ENCODE data around the gene NXN.
"Not testable (repeated sequence)": the region's sequence is repeated elsewhere in the genome, so short reads cannot be mapped to it uniquely, and the experiment has no call there.

NXN gene

DNA sequence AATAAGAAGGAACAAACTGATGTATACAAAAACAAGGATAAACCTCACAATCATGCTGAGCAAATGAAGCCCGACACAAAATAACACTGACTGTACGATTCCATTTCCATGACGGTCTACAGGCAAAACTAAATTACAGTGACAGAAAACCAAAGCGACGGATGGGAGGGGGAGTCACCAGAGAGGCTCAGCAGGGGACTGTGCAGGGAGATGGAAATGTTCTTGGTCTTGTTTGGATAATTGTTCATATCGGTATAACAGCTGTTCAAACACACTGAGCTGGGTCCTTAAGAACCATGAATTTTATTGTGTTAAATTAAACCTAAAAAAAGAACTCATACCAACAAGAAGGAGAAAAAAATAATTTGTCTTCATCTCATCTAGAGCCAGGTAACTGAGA is 97.8 kb downstream of the NXN start:
- DNase-seq, result no peak

DNA sequence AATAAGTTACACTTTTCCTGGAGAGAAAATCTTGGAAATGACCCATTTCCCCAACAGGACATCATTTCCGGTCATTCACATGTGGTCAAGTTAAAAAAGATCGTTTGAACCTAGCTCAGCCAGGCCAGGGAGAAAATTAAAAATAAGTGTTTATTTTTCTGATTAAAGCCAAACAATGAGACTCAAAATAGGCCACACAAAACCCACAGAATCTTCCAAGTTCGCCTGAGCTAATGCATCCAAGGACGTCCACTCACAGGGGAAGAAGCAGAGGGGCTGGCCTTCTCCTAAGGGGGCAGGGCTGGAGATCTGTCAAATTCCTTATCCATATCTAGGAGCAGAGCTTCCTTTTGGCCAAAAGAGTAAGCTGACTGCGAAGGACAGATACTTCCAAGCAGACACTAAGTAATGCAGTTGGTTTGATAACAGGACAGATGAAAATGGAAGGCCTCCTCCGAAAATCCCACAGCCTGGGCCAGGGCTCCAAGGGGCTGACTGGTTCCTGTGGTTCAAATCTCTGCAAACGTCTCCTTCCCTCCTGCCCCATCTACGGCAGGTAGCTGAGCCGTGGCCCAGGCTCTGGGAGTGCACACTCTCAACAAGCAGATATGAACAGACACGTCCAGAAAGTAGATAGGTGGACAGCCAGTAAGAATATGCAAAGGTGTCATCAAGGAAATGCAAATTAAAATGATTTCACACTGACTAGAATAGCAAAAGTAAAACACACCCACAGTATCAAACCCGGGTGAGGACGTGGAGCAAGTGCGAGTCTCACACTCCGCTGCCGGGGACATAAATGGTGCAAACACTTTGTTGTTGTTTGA is 98.9 kb downstream of the NXN start:
- no peak for DNase-seq

DNA sequence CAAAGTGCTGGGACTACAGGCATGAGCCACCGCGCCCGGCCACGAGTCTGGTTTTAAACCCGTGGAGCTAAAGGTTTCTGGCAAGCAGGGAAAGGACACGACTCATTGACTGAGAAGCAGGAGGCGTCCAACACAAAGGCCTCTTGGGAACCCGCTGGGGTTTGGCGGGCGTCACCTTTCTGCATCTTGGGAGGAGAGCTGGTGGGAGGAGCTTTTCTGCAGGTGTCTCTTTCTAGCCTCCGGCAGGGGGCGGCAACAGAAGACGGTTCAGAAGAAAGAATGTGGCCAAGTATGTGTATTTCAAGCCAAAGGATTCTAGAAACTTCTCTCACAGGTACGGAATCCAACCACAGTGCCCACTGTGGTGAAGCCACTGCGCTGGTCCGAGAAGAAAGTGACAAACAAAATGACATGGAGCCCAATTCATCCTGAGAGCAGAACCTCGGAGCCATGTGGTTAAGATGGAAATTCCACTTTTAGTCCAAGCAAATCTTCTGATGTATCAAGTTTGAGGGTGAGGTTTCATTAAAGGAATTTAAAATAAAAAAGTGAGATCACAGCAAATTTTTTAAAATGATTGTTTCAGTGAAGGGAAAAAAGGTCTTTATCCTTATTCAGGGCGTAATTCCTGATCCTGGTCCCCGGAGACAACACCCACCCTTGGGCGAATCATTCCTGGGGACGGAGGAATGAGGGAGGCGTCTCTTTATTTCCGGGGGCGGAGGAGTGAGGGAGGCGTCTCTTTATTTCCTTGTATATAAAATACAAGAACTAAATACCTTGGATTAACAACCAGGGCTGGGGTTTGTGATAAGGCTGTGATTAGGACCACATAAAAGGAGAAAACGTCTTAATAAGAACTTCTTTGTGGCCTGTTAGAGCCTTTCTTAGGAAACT is 99.8 kb downstream of the NXN start:
- DNase-seq, result peak; percentile 70

DNA sequence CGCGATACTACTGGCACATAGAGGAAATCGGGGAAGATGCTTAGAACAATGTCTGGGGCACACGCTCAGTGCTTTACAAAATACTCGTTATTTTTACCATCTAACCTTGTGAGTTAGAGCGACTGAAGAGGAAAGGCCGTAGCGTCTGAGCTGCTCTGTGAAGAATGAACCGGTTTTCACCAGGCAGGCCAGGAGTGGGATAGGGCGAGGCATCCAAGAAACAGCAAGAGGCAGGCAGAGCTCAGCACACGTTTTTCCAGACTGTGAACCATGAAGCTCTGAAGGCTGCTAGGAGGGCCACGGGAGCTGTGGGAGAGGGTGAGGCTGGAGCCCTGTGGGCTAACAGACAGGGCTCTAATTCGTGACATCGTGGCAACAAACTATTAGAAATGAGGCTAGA is 101.9 kb downstream of the NXN start:
- DNase-seq, result no peak

DNA sequence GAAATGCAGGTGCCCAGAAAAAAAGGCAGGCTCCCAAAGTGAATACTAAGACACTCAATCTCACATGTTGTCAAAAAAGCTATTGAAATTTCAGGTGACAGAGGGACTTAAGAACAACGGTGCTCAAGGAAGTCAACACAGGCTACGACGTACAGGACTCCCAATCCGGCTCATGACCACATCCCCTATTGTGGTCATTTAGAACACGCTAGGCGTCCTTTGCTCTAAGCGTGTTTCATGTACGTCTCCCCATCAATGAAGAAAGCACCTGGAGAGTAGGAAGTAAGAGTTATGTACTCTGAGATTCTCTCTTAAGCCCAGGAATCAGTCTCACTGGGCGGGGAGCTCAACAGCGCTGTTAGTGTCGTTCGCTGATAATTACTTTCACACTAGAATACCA is 103.3 kb downstream of the NXN start:
- no peak for DNase-seq

DNA sequence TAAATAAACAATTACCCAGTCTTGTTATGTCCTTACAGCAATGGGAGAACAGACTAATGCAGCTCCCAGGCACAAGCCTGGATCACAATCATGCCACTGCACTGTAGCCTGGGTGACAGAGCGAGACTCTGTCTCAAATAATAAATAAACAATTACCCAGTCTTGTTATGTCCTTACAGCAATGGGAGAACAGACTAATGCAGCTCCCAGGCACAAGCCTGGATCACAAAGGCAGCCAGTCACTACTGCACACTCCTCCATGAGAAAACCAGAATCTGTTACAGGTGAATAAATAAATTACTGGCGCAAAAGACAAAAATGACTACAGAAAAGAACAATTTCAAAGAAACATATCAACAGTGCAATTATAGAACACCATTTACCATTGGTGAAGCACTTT is 105.0 kb downstream of the NXN start:
- not testable (repeated sequence) for DNase-seq

DNA sequence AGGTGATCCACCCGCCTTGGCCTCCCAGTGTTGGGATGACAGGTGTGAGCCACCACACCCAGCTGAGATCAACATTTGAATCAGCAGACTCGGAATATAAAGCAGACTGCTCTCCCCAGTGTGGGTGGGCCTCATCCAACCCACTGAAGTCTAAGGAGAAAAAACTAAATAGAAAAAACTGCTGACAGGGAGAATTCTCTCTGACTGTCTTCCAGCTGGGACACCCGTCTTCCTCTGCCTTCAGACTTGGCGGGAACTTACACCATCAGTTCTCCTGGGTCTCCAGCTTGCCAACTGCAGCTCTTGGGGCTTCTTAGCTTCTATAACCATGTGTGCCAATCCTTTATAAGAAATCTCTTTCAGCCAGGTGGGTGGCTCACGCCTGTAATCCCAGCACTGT is 106.7 kb downstream of the NXN start:
- DNase-seq, result no peak

DNA sequence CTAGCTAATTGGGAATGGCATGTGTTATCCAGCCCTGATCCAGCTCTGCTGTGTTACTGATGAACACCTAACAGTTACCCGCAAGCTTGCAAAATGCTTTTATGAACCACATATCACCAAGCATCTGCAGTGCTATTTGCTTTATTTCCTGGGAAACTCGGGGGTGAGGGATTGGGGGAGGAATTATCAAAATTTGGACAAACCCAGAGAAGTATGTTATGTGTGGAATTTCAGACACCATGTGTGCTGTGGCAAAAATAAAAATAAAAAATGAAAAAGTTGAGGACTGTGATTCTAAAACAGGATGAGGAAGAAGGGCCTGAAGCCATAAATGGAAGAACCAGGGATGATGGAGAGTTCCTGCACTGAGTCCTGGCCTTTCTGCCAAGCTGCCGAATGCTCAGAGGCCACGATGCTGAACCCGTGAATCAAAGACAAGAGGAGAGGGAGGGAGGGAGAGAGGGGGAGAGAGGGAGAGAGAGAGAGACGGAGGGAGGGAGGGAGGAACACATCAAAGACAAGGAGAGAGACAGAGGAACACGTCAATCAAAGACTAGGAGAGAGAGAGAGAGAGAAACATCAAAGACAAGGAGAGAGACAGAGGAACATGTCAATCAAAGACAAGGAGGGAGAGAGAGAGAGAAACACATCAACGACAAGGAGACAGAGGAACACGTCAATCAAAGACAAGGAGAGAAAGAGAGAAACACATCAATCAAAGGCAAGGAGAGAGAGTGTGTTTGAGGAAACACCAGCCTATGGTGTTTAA is 107.6 kb downstream of the NXN start:
- DNase-seq, result no peak

DNA sequence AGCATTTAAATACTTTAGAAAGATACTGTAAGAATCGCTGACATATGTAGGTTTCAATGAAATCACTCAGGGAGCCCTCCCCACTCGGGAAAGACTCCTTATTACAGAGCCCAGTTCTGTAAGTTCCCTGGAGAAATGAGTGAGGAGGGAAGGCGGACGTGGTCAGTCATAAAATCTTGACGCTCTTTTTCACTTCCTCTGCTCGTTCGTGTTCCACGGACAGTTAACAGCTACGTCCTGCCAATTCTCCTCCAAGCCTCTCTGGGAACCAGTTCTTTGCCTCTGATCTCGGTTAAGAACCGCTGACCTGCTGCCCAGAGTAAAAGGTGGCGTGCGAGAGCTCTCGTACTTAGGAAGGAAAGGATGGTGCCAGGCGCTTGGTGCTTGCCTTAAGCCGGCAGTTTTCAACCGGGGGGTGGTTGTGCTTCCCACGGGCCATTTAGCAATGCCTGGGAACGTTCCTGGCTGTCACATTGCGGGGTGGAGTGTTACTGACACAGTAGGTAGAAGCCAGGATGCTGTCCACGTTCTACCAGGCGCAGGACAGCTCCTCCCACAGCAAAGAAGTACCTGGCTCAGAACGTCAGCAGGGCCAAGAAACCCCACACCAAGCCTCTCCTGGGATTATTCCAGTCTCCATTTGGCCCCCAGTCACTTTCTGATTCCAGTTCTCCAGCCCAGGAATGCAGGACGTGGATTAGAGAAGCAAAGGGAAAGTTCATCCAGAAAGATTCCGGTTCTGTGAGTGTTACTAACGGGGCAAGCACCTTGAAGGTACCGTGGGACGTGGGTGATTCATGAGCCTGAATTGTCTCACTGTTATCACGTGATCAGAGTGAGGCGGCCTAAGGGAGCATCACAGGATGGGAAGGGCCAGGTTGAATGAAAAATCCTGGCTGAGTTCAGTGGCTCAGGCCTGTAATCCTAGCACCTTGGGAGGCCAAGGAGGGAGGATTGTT is 109.7 kb downstream of the NXN start:
- DNase-seq, result no peak

DNA sequence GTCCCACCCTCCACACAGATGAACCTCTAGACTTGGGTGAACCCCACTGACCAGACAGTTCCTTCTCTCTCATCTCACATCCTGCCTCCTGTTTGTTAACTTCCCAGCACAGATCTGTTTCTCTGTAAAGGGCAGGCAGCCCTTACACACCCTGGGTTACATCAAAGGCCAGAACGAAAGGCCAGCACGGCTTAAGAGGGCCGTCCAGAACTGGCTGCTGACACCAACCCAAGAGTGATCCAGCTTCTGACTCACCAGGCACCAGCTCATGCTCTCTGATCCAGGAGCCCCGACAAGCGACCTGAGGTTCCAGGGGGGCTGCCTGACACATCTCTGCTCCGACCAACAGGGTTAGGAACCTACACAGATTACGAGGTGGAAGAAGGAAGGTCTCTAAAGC is 110.5 kb downstream of the NXN start:
- no peak for DNase-seq

DNA sequence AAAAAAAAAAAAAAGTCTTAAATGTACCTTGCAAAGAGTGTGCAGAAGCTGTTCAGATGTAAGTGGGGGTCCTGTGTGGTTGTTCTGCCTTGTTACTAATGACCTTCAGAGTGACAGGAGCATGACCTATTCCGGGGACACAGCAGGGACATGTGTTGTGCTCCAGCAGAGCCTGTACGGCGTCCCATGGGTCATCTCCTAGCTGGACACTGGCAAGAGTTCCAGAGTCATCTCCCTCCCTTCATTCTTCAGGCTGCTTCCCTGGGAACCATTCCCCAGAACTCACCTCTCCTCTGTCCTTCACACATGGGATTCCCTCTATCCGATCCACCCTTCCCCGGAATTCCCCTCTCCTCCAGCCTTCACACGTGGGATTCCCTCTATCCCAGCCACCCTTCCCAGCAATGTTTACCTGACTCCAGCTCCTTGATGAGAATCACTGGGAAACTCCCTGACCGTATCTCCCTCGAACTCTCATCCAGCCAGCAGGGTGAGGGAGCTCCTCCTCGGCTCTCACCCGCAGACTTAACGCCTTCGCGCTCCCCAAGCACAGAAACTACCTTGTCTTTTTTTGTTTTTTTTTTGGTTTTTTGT is 111.6 kb downstream of the NXN start:
- no peak for DNase-seq

DNA sequence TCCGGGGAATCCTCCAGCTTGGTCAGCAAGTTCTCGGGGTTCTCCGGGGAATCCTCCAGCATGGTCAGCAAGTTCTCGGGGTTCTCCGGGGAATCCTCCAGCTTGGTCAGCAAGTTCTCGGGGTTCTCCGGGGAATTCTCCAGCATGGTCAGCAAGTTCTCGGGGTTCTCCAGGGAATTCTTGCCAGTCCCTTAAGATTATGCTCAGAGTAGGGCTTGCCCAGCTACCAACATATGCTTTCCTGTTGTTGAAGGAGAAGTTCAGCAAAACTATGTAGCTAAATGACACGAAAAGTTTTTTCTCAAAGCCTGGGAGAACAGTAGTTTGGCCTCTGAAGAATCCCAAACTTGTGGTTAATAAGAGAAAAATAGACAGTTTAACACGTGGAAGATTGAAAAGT is 112.3 kb downstream of the NXN start:
- not testable (repeated sequence) for DNase-seq

DNA sequence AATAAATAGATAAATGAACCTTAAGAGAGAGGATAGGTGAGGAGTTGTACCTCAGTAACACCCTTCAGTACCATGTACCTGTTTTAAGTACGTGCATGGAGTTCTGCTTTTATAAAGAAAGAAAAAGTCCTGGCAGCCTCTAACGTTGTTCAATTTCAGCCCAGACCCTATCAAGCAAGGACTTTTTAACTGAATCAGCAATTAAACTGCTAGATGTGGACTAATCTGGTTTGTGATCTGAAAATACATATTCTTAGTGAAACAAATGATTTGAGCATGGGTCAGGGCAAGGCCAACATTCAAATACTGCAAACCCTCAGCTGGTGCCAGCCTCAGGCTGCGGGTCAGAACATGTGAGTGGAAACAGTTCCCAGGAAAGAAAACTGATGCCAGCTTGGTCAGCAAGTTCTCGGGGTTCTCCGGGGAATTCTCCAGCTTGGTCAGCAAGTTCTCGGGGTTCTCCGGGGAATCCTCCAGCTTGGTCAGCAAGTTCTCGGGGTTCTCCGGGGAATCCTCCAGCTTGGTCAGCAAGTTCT is 112.9 kb downstream of the NXN start:
- DNase-seq, result no peak

DNA sequence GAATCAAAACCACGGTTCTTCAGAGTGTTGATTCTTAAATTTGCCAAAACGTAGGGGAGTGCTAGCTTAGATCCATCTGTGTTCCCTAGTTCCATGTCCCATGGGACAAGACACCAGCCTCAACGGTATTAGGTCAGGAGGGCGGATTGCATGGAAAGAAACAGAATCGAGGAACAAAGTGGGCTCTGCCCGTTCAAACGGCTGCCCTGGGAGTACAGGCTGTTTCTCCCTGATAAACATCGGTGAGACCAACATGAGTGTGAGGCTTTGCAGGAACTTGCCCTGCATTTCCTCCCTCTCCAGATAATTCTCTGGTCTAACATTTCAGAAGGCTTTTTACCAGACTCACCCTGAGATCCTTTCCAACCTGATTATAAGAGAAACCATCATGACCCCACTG is 115.3 kb downstream of the NXN start:
- no peak for DNase-seq

DNA sequence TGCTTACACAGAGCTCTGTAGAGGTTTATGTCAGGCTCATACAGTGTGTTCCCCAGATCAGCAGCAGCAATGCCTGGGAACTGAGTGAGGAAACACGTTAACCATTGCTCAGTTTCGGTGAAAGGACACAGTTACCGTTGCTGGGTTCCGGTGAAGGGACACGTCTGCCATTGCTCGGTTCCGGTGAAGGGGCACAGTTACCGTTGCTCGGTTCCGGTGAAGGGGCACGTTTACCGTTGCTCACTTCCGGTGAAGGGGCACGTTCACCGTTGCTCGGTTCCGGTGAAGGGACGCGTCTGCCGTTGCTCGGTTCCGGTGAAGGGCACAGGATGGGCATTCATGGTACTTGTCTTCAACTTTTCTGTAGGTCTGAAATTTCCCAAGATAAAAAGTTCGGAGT is 115.7 kb downstream of the NXN start:
- no peak for DNase-seq

DNA sequence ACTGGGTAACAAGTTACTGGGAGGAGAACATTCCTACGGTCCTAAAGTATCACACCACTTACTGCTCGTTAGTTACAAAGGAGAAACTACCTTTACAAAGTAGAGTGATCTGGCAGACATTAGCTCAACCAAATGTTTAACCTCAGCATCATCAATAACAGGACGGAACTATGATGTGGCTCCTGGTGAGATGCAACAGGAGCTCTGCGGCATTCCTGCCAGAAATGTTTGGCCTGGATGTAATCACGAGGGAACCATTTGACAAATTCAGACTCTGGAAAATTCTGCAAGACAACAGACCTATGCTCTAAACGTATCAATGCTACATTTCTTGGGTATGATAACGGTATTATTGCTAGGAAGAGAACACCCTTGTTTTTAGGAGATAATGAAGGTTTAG is 117.0 kb downstream of the NXN start:
- DNase-seq, result no peak

DNA sequence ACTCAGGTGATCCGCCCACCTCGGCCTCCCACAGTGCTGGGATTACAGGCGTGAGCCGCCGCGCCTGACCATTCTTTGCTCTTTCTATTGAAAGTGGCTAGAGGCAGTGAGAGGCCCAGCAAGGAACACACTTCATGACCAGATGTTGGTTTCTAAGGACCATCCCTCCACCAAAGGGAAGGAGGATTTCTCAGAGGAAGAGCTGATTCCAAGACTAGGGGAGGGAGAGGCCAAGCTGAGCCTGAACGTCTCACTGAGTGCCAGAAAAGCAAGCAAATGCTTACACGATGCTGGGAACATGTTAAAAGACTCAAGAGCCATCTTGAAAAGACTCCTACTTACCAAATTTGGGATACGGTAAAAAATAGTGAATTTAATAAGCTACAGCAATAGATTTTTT is 118.2 kb downstream of the NXN start:
- DNase-seq, result no peak

DNA sequence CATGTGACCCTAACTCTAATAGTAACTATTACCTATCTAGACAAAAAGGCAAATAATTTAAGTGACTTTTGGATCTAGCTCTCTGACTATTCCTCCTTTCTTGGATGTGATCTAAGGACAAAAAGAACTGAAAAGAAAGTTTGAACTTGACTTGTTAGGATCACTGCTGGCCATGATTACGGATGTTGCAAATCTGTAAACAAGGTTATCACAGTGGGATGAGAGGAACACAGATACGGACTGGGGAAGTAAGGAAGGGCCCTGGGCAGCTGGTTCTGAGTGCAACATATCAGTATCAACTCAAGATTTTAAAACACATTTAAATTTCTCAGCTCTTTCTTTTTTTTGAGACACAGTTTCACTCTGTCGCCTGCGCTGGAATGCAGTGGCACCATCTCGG is 118.8 kb downstream of the NXN start:
- DNase-seq, result no peak

DNA sequence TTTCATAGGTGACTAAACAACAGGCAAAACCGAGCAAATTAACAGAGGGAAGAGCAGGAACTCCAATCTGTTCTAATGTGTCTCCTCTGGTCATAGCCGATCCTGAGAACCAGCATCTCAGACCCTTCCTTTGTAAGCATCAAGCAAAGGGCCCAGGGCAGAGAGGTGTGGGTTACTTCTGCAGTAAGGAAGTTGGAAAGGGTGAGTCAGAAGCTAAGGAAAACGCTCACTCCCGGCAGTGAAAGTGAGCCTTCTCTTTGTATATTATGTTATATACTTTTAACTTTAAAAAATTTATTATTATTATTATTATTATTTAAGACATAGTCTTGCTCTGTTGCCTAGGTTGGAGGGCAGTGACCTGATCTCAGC is 119.8 kb downstream of the NXN start:
- no peak for DNase-seq

DNA sequence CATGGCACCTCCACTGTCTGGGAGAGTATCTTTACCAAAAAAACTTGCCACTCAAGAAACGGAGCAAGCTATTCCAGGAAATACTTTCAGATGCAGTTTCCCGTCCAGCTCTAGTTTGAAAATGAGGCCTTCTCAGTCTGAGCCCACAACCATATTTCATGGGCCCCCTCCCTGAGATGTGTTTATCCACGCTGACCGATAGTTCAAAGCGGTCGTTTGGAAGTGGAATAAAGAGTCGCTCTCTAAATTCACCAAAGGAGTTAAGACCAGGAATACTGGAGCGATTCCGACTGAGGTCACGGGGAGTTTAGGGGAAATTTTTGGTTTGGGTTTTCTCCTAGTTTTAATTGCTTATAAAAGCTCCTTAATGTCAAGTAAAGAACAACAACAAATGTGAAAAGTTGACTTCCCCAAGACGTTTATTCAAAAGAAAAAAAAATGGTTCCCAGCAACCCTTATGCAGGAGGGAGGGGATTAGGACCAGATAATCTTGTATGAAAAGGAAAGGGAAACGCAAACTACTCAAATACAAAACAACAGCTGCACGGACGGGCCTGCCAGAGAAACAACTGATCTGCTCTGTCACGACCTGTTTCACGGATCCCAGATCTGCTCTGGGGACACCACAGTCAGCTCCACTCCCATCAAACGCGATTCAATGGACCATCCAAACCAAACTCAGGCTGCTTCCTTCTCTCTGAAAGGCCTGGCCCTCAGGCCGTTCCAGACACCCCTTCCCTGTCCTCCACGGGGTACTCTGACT is 120.3 kb downstream of the NXN start:
- DNase-seq, result no peak

DNA sequence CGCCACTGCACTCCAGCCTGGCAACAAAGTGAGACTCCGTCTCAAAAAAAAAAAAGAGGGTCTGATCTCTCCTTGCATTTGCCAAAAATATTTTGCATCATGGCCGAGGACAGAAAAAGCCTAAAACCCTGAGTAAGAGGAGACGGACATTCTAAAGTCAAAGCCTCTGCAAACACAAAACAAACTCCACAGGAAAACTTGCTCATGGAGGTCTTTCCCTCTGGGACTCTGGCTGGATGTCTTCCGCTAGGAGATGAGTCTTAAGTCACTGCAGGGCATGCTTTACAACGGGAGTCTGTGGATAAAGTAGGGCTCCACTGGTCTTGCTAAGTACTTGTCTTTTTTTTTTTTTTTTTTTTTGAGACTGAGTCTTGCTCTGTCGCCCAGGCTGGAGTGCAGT is 123.4 kb downstream of the NXN start:
- DNase-seq, result no peak
